Lung (tissue), 12 donors: ENCODE measurements around the gene DHRS3. TPM values are rescaled to one million over a fixed set of nuclear protein-coding genes. Genes with fewer than 3 reads are reported as not detected.

Source experiments
- ATAC-seq: fragments of 200-7000 bp; cut with Tn5 transposase; one replicate; pipeline ENCODE4 v1.9.1; 2020; ENCODE audit warnings: moderate number of reproducible peaks; ENCODE audit not compliant: insufficient read depth, low FRiP score
- DNase-seq, 3 donors: peaks; one replicate each; pipeline ENCODE4 v3.0.0-alpha.2; 2013 to 2017
- H3K27ac ChIP-seq, 2 donors: one replicate each; pipeline ENCODE4 v1.5.1; 2013; ENCODE audit warnings: mild to moderate bottlenecking in 2 of 2, moderate library complexity in 2 of 2, control low read depth in 1 of 2, inconsistent platforms in 1 of 2, low read depth in 1 of 2, low read length in 1 of 2
- H3K27me3 ChIP-seq, 3 donors: one replicate each; pipeline ENCODE4 v1.5.1; 2013; ENCODE audit warnings: low read length in 2 of 3; ENCODE audit not compliant: control insufficient read depth in 3 of 3, insufficient read depth in 3 of 3
- H3K36me3 ChIP-seq, 4 donors: one replicate each; pipeline ENCODE4 v1.5.1; 2013; ENCODE audit warnings: low read length in 4 of 4, mild to moderate bottlenecking in 1 of 4, moderate library complexity in 1 of 4; ENCODE audit not compliant: control insufficient read depth in 4 of 4, insufficient read depth in 4 of 4
- H3K4me1 ChIP-seq, 5 donors: one replicate each; pipeline ENCODE4 v1.5.1; 2013; ENCODE audit warnings: low read length in 5 of 5, mild to moderate bottlenecking in 2 of 5, moderate library complexity in 1 of 5; ENCODE audit not compliant: control insufficient read depth in 5 of 5, insufficient read depth in 5 of 5
- H3K4me3 ChIP-seq: one replicate; pipeline ENCODE4 v1.5.1; 2013; ENCODE audit warnings: mild to moderate bottlenecking, control low read depth, moderate library complexity
- H3K9ac ChIP-seq, 2 donors: one replicate each; pipeline ENCODE4 v1.5.1; 2013; ENCODE audit warnings: low read length in 2 of 2, control low read depth in 1 of 2; ENCODE audit not compliant: insufficient read depth in 1 of 2
- H3K9me3 ChIP-seq, 4 donors: one replicate each; pipeline ENCODE4 v1.5.1; 2013; ENCODE audit warnings: low read length in 3 of 4, mild to moderate bottlenecking in 1 of 4, moderate library complexity in 1 of 4; ENCODE audit not compliant: control insufficient read depth in 4 of 4, insufficient read depth in 3 of 4
- CTCF ChIP-seq: IDR thresholded peaks from 2 replicates; pipeline ENCODE4 v1.5.1; 2012; ENCODE audit warnings: mild to moderate bottlenecking; ENCODE audit errors: control extremely low read depth, extremely low read depth
- WGBS, 2 donors: extraction: QIAGEN DNeasy Blood & Tissue Kit; methylation state at CpG; one replicate each; pipeline ENCODE4 v1.1.7; 2013; 5-methylcytosine and 5-hydroxymethylcytosine counted together
- polyA plus RNA-seq, 2 donors: library from polyadenylated mRNA; stranded (reverse); fragments of 200-250 nt; gene quantifications; one replicate each; pipeline ENCODE4 v1.2.1, GENCODE V29; 2013
- total RNA-seq, 2 donors: library from RNA; depleted of rRNA in 1 of 2; stranded (reverse); fragments of >200 nt in 1 of 2; gene quantifications; one replicate each; pipeline ENCODE4 v1.2.1, GENCODE V29; 2014 to 2021
- donor health status: control.
- donor health status: control.
- donor health status: Bipolar disorder and iron deficiency.
- donor health status: healthy.
- donor health status: DM: yes; HTN: yes; CAD: no.

The DHRS3 gene
- total and polyA plus RNA-seq, 4 donors = 56.7 to 109 (median 79.8) TPM

- no peak for TF ChIP-seq CTCF
- no peak overlapping the region for H3K4me3 ChIP-seq
- ATAC-seq = peak; percentile 23
- WGBS, 2 donors = 27 to 32% methylated on average over 9 of the region's 9 CpGs
- peaks cover 3 to 28% (median 6%) of the 10 kb centered on the region in 5 donors for H3K4me1 ChIP-seq
- H3K36me3 ChIP-seq = no peaks in the 10 kb centered on the region
- DNase-seq = peak; percentile 87 to 97 (median 94)
- peak overlapping the region in 1 of 2 donors; percentile 49 for H3K9ac ChIP-seq
- H3K27ac ChIP-seq = peak overlapping the region; percentile 28 to 64
- no peaks in the 10 kb centered on the region for H3K9me3 ChIP-seq
- no peaks in the 10 kb centered on the region for H3K27me3 ChIP-seq
Measured at GRCh38 chr1:12556368-12556930, 61.6 kb downstream of the DHRS3 start.

GRCh38 chr1:12555411-12556367 is 62.3 kb downstream of the DHRS3 start:
- H3K36me3 ChIP-seq = no peaks in the 10 kb centered on the region
- peaks cover 3 to 28% (median 6%) of the 10 kb centered on the region in 5 donors for H3K4me1 ChIP-seq
- peak overlapping the region in 1 of 2 donors; percentile 64 for H3K27ac ChIP-seq
- H3K27me3 ChIP-seq = no peaks in the 10 kb centered on the region
- ATAC-seq (no peak), DNase-seq (no peak)
- no peaks in the 10 kb centered on the region for H3K9me3 ChIP-seq
- no peak overlapping the region for H3K4me3 ChIP-seq
- TF ChIP-seq CTCF = no peak
- WGBS, 2 donors = 93% methylated on average over 13 of the region's 13 CpGs
- no peak overlapping the region for H3K9ac ChIP-seq

- no peaks in the 10 kb centered on the region for H3K9me3 ChIP-seq
- no peak overlapping the region for H3K9ac ChIP-seq
- H3K4me1 ChIP-seq = peaks cover 3 to 30% (median 8%) of the 10 kb centered on the region in 5 donors
- no peaks in the 10 kb centered on the region for H3K27me3 ChIP-seq
- DNase-seq (no peak), ATAC-seq (no peak)
- H3K27ac ChIP-seq = no peak overlapping the region
- TF ChIP-seq CTCF = no peak
- 93 to 94% methylated on average over 18 of the region's 18 CpGs for WGBS, 2 donors
- H3K36me3 ChIP-seq = no peaks in the 10 kb centered on the region
- no peak overlapping the region for H3K4me3 ChIP-seq
Measured at GRCh38 chr1:12554521-12555305, 63.3 kb downstream of the DHRS3 start.
